ENCODE results near the gene RFX3.

Gene RFX3

DNA sequence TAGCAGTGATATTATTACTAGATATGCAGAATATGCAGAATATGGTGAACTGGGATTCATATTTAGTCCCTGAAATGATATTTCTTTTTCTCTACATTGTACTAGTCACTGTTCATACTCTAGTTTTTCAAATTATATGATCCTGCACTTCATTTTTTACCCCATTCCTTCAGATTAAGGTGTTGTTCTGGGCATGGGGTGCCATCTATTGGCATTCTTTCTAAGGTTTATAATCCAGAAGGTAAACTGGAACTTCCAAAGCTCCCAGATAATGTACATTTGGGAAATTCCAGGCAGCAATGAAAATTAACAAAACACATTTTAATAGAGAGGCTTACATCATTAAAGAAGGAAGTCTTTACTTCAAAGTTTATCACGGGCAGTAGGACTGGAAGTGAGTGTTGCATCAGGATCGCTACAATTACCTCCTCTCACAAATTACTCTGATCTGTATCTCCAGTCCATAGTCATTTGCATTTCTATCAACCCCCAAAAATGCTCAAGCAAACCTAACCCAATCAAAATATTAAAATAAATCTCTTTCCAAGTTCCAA, 12.5 kb downstream of the RFX3 start:
- no peak for DNase-seq (ENCODE audit: low read depth)

DNA sequence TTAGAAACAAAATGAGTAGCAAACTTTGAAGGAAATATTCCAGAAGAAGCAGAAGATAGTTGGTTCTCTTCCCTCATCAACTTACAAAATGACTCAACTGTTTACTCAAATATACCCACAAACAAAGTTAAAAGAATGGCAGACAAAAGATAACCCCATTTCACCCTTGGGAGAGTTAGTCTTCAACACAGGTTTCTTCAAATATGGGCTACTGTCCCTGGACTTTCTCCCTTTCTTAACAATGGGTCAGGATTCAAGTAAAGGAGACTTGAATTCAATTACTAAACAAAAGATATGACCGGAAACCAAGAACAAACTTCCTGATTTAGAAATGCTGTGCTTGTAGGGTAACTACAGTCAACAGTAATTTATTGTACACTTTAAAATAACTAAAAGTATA, 14.2 kb downstream of the RFX3 start:
- no peak for DNase-seq (ENCODE audit: low read depth)

DNA sequence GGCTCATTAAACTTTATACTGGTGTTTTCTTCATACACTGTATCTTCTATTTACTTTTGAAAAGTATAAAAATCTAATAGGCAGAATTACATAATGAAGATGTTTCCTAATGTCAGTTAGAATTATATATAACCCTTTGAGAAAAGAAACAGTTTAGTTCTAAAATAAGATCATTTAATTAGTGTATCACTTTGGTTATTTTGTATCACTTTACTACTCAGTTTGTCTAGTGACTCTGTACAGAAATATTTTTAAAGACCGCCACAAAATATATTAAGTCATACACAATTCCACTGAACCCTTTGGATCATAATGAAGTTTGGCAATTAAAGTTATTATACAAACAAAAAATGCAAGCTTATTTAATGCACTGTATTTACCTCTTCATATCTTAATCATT, 15.0 kb downstream of the RFX3 start:
- no peak for DNase-seq (ENCODE audit: low read depth)

DNA sequence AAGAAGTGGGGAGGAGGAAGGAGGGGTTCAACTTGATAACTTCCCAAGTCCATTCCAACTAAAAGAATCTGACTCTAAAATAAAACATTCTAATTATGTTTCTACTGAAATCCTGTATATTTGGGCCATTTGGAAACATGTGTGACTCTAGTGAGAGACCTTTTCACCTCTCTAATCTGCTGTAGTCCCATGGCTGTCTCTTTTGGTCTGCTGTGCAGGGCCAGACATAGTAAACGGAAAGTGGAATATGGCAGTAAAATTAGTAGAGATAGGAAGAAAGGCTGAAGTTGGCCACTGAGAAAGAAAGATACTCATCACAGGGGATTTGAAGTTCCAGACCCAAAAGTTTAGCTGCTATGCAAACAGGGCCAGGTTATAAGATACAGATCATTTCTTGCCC, 15.9 kb downstream of the RFX3 start:
- no peak for DNase-seq (ENCODE audit: low read depth)

DNA sequence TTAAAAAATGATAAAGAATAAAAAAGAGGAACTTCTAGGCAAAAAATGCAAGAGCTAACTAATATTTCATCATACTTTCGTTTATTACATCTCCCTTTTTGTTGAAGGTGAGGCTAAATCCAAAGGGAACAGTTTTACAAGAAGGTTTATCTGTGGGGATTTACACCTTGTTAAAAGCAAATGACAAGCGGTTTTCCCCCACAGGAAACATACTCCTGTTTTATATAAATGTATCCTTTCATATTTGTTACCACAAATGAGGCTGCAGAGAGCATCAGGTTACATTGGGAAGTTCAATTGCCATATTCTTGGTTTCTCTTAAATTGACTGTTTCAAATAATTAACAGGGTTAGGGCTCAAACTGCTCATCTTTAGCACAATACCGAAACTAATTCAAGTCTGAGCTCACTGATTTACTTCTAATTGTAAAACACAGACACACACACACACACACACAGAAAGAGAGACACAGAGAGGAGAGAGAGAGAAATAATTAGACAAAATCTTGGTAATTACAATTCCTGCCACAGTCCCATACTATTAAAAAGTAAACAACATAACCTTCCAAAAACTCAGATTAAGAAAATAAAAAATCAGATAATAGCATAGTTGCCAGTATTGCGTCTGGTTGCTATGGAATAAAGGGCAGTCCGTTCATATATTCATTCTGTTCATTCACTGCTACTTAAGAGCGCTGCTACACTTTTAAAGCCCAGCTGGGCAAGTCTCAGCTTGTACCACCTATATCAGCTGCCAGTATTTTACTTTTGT, 17.1 kb downstream of the RFX3 start:
- no peak for DNase-seq (ENCODE audit: low read depth)

DNA sequence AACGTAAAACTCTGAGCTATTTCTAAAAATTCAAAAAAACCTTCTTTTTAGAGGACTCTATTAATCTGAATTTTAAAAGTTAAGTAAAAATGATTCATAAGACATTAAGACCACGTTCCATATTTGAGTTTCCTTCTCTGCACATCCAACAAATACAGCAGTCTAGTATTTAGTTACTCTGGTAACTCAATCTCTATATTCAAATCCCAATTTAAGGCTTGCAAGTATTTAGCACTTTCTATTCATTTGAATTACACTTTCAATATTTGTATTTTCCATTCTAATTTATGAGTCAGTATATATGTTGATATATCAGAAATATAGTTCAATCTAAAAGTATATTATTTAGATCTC, 17.7 kb downstream of the RFX3 start:
- DNase-seq (ENCODE audit: low read depth), result no peak

DNA sequence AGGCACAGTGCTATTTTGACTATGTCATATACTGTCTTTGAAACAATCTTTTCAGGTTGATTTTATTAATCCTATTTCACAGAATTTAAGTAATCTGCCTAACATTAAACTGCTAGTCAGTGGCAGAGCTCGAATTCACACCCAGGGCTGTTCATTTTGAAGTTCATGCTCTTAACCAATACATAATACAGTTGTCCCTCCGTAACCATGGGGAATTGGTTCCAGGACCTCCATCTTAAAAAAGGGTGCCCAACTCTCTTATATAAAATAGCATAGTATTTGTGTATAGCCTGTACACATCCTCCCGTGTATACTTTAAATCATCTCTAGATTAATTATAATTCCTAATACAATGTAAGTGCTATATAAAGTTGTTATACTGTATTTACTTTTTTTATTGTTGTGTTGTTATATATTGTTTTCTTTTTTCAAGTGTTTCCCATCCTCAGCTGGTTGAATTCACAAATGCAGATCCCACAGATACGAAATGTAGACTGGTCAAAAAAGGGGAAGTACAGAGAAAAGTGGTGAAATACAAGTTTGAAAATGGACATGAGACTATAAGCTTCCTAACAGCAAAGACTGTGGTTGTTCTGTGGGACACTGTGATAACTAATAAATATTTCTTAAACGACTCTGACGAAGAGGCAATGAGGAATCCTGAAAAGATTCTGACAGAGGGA, 18.3 kb downstream of the RFX3 start:
- no peak for DNase-seq (ENCODE audit: low read depth)

DNA sequence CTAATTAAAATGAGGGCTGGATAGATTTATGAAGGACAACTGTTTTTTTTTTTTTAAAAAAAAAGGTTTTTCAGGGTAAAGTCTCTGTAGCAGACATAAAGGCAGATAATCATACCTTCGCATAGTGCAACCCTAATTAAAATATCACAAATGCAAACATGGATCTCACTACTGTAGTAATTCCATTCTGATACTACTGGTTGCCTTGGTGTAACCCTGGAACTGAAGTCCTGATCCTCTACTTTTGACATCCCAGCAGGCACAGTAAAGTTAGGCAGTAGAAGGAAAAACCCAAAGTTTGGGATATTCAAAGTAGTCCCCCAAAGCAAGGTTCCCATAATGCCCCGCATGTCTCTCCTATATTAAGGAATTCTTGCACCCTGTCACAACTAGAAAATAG, 19.6 kb downstream of the RFX3 start:
- DNase-seq (ENCODE audit: low read depth), result no peak

DNA sequence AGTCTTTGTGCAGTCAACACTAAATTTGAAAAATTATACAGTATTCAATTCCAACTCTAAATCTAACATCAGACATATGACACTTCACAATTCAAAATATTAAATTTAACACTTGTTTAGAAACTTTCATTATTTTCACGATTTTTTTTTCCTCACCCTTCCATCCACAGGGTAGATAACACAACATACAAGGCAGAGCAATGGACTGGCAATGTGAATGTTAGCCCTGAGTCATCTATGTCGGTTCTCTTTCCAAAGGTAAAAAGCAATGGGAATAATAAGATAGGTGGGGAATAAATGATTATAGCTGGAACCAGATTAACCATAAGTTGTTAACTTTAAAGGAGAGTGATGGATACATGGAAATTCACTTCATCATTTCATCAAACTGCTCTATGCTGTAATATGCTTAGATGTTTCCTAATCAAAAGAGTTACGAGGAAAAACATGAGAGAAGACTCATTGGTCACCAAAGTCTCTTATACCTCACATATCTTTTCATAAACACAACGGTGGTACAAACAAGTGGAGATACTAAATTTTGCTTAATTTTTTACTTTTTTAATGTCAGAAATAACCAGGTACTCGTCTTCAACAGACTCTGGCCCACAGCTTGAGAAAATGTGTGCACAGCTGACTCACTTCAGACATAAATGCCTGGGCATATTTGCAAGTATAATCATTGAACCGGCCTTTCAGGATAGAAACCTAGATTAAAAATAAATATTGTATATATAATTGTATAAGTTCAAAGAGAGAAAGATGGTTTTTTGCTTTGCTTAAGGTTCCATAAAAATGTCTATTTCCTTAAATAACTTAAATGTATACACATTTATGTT, 23.0 kb downstream of the RFX3 start:
- no peak for DNase-seq (ENCODE audit: low read depth)

DNA sequence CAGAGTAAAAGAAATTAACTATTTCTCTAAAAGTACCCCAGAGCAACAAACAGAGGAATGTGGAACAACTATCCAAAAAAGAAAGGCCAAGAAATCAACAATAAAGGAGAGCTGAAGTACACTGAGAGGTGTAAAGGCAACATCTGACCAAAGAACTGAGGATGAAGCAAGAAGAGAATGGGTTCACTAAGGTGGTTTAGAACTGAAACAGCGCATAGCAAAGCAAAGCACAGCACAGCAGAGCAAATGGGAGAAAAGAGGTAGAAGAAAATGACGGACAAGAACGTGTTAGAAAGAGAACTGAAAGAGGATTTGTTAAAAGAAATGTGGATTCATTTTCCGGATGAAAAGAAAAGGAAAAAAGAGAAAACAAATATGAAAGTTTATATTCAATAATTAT, 25.8 kb downstream of the RFX3 start:
- DNase-seq (ENCODE audit: low read depth), result no peak

DNA sequence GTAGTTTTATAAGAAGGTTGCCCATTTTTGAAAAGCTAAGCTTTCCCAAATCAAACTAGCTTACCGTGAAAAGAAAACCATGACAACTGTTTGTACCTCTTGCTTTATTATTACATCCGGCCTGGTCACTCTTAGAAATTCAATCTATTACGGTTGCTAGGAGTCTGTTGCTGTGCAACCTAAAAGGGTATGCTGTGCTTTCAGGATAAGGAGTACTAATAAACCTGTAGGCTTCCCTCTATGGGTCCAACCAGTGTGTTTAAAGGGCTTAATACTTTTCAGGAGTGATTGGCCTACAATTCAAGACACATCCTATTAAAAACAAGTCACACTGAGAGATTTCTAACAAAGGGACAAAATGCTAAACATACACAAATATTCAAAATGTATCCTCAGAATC, 27.1 kb downstream of the RFX3 start:
- DNase-seq (ENCODE audit: low read depth), result no peak

DNA sequence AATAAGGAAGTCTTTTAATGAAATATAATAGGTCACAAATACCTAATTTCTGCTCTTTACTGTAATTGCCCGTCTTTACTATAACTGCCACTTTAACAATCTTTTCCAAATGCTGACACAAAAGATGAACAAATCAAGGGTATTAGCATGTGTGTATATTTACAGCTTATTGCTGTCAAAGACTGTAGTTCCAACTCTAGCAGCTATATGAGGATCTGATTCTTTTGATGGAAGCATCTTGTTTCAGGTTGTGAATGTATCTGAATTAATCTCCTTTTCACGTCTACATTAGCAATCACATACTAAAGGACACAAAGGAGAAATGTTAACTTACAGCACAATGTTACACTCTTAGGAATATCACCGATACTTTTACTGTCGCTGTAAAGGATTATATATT, 27.9 kb downstream of the RFX3 start:
- no peak for DNase-seq (ENCODE audit: low read depth)

DNA sequence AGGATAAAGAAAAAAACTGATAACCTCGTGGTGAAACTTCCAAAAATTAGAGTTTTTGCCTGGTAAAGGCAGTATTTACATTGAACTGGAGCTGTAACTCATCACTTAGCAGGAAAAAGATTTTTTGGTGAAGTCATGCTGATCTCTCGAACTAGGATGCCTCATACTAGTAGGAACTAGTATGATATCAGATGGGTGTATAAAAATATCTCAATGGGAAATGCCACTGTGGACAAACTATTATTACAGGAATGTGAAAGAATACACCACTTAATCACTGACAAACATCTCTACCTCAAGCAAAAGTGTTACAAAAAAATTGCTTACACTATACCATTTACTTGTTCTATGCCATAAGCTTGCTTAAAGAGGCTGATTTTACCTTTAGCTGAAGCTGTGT, 28.4 kb downstream of the RFX3 start:
- no peak for DNase-seq (ENCODE audit: low read depth)

DNA sequence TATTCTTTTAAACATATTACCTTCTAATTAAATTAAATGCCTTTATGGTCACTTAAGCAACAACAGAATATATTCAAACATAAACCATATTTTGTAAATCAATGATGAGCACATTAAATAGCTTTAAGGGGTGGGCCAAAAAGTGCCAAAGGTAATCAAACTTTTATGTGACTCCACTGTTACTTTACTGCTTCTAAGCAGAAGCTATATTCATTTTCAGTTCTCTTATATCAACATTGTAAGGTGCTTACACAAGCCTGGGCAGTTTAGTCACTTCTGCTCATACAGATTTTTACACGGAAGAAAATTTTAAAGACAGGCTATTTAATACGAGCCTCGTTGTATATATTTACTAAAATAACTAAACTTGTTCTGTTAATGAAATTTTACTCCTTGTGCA, 29.9 kb downstream of the RFX3 start:
- DNase-seq (ENCODE audit: low read depth), result no peak

DNA sequence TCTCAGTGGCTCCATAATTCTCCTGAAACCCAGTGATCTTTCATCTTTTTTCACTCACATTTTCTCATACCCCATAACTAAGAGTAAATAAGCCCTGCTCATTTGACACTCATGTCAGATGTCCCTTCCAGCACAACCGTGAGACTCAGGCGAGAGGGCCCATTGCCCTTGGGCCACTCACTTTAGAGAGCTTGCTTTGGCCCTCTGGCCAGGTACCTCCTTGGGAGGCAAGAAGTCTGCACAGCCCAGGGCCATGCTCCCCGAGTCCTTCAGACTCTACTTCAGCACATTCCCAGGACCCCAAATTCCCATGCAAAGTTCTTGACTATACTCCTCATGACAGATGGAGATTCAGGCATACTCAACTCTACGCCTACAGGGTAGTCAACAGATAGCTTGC, 33.6 kb downstream of the RFX3 start:
- no peak for DNase-seq (ENCODE audit: low read depth)

DNA sequence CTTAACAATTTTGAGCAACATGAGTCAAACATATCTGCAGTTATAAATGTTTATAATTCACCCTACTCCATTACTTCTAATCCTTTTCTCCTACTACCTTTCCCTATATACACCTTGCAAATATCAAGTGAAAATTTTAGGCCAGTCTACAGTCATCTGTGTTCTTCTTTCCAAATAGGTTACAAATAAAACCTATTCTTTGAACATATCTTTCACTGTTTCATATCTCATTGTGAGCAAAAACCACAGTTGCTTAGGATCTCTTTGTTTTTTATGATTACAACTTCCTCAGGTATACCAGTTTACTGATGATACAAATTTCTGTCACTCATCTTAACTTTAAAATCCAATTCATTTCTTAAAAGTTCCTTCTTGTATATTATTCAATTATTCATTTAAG, 34.4 kb downstream of the RFX3 start:
- no peak for DNase-seq (ENCODE audit: low read depth)

DNA sequence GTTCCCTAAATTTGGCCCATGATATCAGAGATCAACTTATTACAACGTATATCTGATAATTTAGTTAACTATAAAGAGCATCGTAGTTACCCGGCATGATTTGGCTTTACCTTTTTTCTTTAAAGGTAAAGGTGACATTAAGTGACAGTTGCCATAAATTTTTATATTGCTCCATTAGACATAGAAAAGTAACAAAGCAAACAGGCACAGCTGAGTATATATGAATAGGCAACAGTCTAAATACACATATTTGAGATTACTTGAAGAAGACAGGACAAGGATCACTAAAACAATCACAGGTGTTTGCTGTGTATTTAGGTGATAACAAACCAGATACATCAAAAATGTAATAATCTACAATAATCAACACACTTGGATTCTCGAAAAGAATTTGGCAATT, 34.8 kb downstream of the RFX3 start:
- DNase-seq (ENCODE audit: low read depth), result no peak

DNA sequence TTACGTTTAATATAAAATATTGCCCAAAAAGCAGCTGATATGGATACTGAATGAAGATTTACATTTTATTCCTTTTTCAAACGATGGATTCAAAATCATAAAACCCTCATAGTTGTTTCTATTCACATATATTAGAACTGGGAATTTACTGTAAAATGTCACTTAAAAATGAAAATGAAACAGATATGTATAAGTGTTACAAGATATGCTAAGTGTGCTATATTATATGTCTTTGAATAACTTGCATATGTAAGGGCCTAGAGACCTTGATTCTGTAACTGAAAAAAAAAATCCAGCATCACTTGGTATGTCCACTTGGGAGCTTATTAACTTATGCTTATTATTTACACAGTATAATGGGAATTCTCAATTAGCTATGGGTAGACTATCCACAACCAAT, 43.2 kb downstream of the RFX3 start:
- no peak for DNase-seq (ENCODE audit: low read depth)

DNA sequence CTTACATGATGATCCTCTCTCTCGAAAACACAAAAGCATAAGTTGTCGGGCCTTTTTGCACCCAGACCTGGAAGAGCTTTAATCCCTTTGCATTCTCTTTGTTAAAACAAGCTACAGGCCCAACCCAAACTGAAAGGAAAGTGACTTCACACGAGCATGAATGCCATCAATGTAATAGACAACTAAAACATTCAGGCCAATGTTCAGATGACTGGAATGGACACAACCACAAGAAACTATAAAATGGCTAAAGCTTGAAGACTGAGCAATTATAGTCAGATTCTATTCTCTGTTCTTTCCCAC, 45.5 kb downstream of the RFX3 start:
- DNase-seq (ENCODE audit: low read depth), result no peak

DNA sequence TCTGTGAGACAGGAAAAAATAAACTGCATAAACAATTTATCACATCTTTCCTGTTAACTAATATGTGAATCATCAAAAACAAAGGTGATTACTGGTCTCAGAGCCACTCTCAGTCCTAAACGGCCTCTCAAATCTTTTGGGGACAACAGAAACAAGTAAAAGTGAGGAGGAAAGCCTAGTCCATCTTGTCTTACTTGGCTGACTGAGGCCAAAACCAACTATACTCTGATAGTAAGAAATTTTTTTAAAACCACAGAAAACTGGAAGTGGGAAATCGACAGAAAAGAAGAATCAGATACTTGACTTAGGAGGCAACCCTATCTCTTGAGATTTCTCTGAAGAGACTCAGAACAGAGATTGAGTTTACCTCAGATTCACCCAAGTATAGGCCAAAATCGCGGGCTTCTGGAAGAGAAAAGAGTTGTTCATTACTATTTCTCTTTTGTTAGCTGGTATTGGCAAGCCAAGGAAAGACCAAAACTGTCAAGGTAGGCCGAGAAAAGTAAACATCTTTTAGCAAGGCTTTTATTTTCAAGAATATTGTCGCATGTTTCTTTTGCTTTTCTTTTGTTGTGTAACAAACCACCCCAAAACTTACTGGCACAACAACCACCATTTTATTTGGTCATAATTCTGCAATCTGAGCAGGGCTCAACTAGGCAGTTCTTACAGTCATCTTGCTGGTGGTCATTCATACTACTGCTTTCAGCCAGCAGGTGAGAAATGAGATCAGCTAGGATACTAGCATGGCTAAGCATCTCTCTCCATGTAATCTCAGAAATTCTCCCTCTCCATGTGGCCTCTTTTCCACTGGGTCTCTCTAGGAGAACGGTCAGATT, 46.1 kb downstream of the RFX3 start:
- no peak for DNase-seq (ENCODE audit: low read depth)

DNA sequence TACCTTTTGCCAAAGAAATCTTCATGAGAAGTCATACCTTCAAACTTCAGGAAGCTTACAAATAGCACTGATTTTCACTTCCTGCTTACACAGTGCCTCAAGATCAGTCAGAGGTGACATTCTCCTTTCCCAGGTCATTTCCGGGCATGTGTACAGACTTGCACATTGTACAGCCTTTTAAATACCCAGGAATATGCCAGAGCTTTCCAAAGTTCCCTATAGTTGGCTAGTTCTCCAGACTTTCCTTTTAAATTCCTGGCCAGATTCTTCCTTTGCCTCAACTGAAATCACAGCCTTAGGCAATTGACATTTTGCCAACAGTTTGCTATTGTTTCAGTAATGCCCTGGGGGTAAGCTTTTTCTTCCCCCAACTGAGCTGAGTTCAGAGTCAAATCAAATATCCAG, 47.2 kb downstream of the RFX3 start:
- no peak for DNase-seq (ENCODE audit: low read depth)

DNA sequence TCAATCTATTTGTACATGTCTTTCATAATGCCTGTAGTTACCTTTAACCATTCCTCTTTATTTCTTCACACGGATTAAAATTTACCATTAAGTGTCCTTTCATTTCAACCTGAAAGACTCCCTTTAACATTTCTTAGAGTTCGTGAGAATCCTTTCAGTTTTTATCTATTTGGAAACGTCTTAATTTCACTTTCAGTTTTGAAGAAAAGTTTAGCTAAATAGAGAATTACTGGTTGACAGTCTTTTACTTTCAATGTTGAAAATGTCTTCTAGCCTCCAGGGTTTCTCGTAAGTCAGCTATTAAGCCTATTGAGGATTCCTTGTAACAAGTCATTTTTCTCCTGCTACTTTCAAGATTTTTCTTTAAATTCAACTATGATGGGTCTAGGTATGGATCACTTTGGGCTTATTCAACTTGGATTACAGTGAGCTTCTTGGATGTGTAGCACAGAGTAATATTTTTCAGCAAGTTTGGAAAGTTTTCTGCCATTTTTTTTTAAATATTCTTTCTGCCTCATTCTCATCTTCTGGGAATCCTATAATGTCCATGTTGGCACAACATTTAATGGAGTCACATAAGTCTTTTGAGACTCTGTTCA, 48.5 kb downstream of the RFX3 start:
- DNase-seq (ENCODE audit: low read depth), result no peak
